Heart left ventricle (tissue), 16 donors: ENCODE data around the gene PTPRM. TPM values are rescaled to one million over a fixed set of nuclear protein-coding genes. Genes with fewer than 3 reads are reported as not detected.

Experiments
- ATAC-seq, 4 donors: fragments of 200-7000 bp; cut with Tn5 transposase; one replicate each; pipeline ENCODE4 v1.9.1; 2020 to 2022; ENCODE audit warnings: moderate library complexity in 4 of 4, mild to moderate bottlenecking in 3 of 4, moderate number of reproducible peaks in 1 of 4
- DNase-seq, 5 donors: peaks; one replicate each; pipeline ENCODE4 v3.0.0-alpha.2; 2020
- H3K27ac ChIP-seq, 12 donors: fragments of 200-600 bp; sonication (generic) in 4 of 12; one replicate each; pipeline versions ENCODE4 v1.5.0 to v1.8.0; 2016 to 2022; ENCODE audit warnings: mild to moderate bottlenecking in 2 of 12
- H3K27me3 ChIP-seq, 9 donors: fragments of 200-600 bp; sonication (generic) in 2 of 9; one replicate each; pipeline versions ENCODE4 v1.5.1 to v1.8.0; 2016 to 2022; ENCODE audit warnings: mild to moderate bottlenecking in 3 of 9
- H3K36me3 ChIP-seq, 9 donors: fragments of 200-600 bp; sonication (generic) in 2 of 9; one replicate each; pipeline versions ENCODE4 v1.5.0 to v1.8.0; 2018 to 2022; ENCODE audit warnings: mild to moderate bottlenecking in 2 of 9
- H3K4me1 ChIP-seq, 12 donors: fragments of 200-600 bp; sonication (generic) in 4 of 12; one replicate each; pipeline versions ENCODE4 v1.5.0 to v1.8.0; 2016 to 2022; ENCODE audit warnings: mild to moderate bottlenecking in 3 of 12
- H3K4me3 ChIP-seq, 12 donors: fragments of 200-600 bp; sonication (generic) in 4 of 12; one replicate each; pipeline versions ENCODE4 v1.5.0 to v1.8.0; 2017 to 2022; ENCODE audit warnings: mild to moderate bottlenecking in 9 of 12, moderate library complexity in 4 of 12
- H3K9me3 ChIP-seq, 12 donors: fragments of 200-600 bp; sonication (generic) in 4 of 12; one replicate each; pipeline versions ENCODE4 v1.5.0 to v1.8.0; 2016 to 2022; ENCODE audit warnings: mild to moderate bottlenecking in 1 of 12
- POLR2A ChIP-seq, 2 donors: fragments of 450-650 bp; IDR thresholded peaks; one replicate each; pipeline ENCODE4 v1.6.1; 2017; ENCODE audit warnings: antibody characterized with exemption in 2 of 2, mild to moderate bottlenecking in 2 of 2, moderate library complexity in 2 of 2
- WGBS, 4 donors: extraction: QIAGEN DNeasy Blood & Tissue Kit in 2 of 4; methylation state at CpG; one replicate each; pipeline versions ENCODE4 v1.1.5 to v1.1.7; 2013 to 2018; 5-methylcytosine and 5-hydroxymethylcytosine counted together
- intact Hi-C, 10 donors: fragments of 100-400 bp; cut with DNase I; formaldehyde crosslinking; loops; one replicate each; pipeline versions ENCODE4 v1.11.1 to v1.14.2; 2022
- polyA plus RNA-seq, 2 donors: library from polyadenylated mRNA; stranded (reverse); fragments of 200-250 nt; gene quantifications; one replicate each; pipeline ENCODE4 v1.2.3, GENCODE V29; 2013
- total RNA-seq, 9 donors: library from RNA; depleted of rRNA in 2 of 9; stranded (reverse); fragments of >200 nt in 2 of 9; fragmentation: NEBNext Ultra II Directional in 3 of 9; extraction: Animal tissue kit (Norgen Biotek cat#: 25700) in 3 of 9; gene quantifications; one replicate each; pipeline versions ENCODE4 v1.1.0 to v1.2.4, GENCODE V29; 2016 to 2023
- TF ChIP-seq, protein P1 (sequence below), 12 donors: fragments of 200-600 bp; sonication (generic) in 4 of 12; IDR thresholded peaks; one replicate each; pipeline versions ENCODE4 v1.5.0 to v1.8.0; 2018 to 2022; ENCODE audit warnings: antibody characterized with exemption in 12 of 12, mild to moderate bottlenecking in 5 of 12
- donor health status: ischemic (EF 13 %, LVEDD 7.1; RV severe dilation, severe dysfunction).
- donor health status: healthy with polysubstance abuse.
- donor health status: DM: no; HTN: yes; CAD: no.
- donor health status: DM: no; HTN: no; CAD: no.
- donor health status: ischemic (EF 25% LVEDD 6.9; RV normal size, moderate dysfunction).
- donor health status: ischemic (EF 25% LVEDD 5.7; RV mildly dilated, moderate dysfunction).
- donor health status: healthy.
- donor health status: DM: yes; HTN: yes; CAD: no.
- donor health status: ischemic (EF 35%, LVEDD 5.7; RV mildly dilated, moderate dysfunction).
- donor health status: nonischemic (EF 11% LVEDD 7.7; RV severe dilation, severe dysfunction).
- donor health status: DM: yes; HTN: yes; CAD: no.
- donor health status: PGD.
- donor health status: ischemic (EF 29% LVEDD 5.4; RV normal size, mild dysfunction).
- donor health status: nonischemic (EF 23%, LVEDD 6.1; RV moderate dilation, normal function).

The PTPRM gene
- total and polyA plus RNA-seq, 11 donors, result 93.8 to 186 (median 123) TPM

- intact Hi-C loops, result loop anchor here in 4 of 10 donors (10.0 kb wide), 2 partner anchors 284 to 304 kb away; no protein-coding TSS in a partner anchor
- H3K4me1 ChIP-seq, result peaks cover 0 to 23% (median 3%) of the 10 kb centered on the region in 12 donors
Measured at GRCh38 chr18:8081267-8081666, 514.2 kb downstream of the PTPRM start.

DNA sequence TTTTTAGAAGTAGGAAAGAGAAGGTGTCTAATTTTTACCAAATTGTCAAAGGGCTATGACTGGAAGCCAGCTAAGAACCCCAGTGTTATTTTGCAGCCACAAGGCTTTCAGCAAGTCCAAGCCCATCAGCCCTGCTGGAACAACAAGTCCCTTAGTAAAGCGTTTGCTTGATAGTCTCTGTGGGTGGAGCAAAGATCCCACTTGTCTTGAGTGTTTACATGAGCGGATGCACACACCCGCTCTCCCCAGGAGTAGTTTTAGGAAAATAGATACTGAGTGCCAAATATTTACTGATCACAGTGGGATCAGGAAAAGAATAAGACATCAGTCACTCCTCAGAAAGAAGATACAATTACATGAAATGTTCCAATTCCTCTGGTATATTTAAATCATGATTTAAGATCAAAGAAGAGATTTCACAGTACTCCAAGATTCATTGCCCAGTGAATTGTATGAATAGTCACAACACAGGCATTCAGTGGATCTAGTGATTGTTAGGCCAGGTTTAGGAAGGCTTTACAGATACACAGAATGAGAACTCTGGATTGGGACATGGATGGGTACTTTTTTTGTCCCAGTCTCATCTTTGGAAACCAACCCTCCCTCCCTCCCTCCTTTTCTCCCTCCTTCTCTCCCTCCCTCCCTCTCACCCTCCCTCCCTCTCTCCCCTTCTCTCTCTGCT lies 514.9 kb downstream of the PTPRM start:
- no peak for TF ChIP-seq POLR2A (IDR thresholded peaks at IDR 0.05)
- TF ChIP-seq, protein P1, sequence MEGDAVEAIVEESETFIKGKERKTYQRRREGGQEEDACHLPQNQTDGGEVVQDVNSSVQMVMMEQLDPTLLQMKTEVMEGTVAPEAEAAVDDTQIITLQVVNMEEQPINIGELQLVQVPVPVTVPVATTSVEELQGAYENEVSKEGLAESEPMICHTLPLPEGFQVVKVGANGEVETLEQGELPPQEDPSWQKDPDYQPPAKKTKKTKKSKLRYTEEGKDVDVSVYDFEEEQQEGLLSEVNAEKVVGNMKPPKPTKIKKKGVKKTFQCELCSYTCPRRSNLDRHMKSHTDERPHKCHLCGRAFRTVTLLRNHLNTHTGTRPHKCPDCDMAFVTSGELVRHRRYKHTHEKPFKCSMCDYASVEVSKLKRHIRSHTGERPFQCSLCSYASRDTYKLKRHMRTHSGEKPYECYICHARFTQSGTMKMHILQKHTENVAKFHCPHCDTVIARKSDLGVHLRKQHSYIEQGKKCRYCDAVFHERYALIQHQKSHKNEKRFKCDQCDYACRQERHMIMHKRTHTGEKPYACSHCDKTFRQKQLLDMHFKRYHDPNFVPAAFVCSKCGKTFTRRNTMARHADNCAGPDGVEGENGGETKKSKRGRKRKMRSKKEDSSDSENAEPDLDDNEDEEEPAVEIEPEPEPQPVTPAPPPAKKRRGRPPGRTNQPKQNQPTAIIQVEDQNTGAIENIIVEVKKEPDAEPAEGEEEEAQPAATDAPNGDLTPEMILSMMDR (IDR thresholded peaks at IDR 0.05), result no peak
- H3K4me3 ChIP-seq, result no peak overlapping the region
- intact Hi-C loops, result loop anchor here in 4 of 10 donors (10.0 kb wide), 2 partner anchors 283 to 303 kb away; no protein-coding TSS in a partner anchor
- peaks cover 0 to 44% (median 10%) of the 10 kb centered on the region in 9 donors for H3K36me3 ChIP-seq
- DNase-seq (no peak), ATAC-seq (peak in 1 of 4 donors; percentile 69)
- WGBS, 4 donors, result 44 to 70% (median 52%) methylated on average over 3 of the region's 3 CpGs
- H3K9me3 ChIP-seq, result no peaks in the 10 kb centered on the region
- no peak overlapping the region for H3K27ac ChIP-seq
- H3K4me1 ChIP-seq, result peaks cover 0 to 23% (median 3%) of the 10 kb centered on the region in 12 donors
- H3K27me3 ChIP-seq, result no peaks in the 10 kb centered on the region

More at GRCh38 chr18:8081267-8081666, 514.2 kb downstream of the PTPRM start:
- no peak overlapping the region for H3K4me3 ChIP-seq
- H3K27me3 ChIP-seq, result no peaks in the 10 kb centered on the region
- 27 to 36% (median 30%) methylated on average over 1 of the region's 1 CpG for WGBS, 4 donors
- no peak for ATAC-seq
- H3K27ac ChIP-seq, result no peak overlapping the region
- no peak for DNase-seq
- H3K36me3 ChIP-seq, result peaks cover 0 to 36% (median 8%) of the 10 kb centered on the region in 9 donors
- TF ChIP-seq, protein P1 (IDR thresholded peaks at IDR 0.05), result no peak
- TF ChIP-seq POLR2A (IDR thresholded peaks at IDR 0.05), result no peak
- H3K9me3 ChIP-seq, result no peaks in the 10 kb centered on the region

- intact Hi-C loops, result loop anchor here in 4 of 10 donors (10.0 kb wide), 2 partner anchors 281 to 301 kb away; no protein-coding TSS in a partner anchor
- Histone ChIP-seq H3K4me3 (no peak overlapping the region), H3K4me1 (peaks cover 0 to 23% (median 2%) of the 10 kb centered on the region in 12 donors), H3K27me3 (no peaks in the 10 kb centered on the region), H3K27ac (no peak overlapping the region), H3K9me3 (no peaks in the 10 kb centered on the region), H3K36me3 (peaks cover 0 to 52% (median 10%) of the 10 kb centered on the region in 9 donors)
- 43 to 74% (median 54%) methylated on average over 7 of the region's 7 CpGs for WGBS, 4 donors
- no peak for TF ChIP-seq POLR2A (IDR thresholded peaks at IDR 0.05)
- TF ChIP-seq, protein P1 (IDR thresholded peaks at IDR 0.05), result peak; percentile 35 to 69 (median 58)
- peak; percentile 55 to 85 (median 78) for ATAC-seq
- DNase-seq, result peak in 3 of 5 donors; percentile 31 to 51 (median 40)
Measured at GRCh38 chr18:8084160-8084559, 517.0 kb downstream of the PTPRM start.

- ATAC-seq, result no peak
- DNase-seq, result no peak
- no peak overlapping the region for H3K4me3 ChIP-seq
- peaks cover 0 to 64% (median 10%) of the 10 kb centered on the region in 9 donors for H3K36me3 ChIP-seq
- no peak overlapping the region for H3K27ac ChIP-seq
- peaks cover 0 to 11% (median 0%) of the 10 kb centered on the region in 12 donors for H3K4me1 ChIP-seq
- TF ChIP-seq POLR2A (IDR thresholded peaks at IDR 0.05), result no peak
- TF ChIP-seq, protein P1 (IDR thresholded peaks at IDR 0.05), result no peak
- WGBS, 4 donors, result 92 to 100% (median 96%) methylated on average over 3 of the region's 3 CpGs
- intact Hi-C loops, result loop anchor here in 6 of 10 donors (5.0 to 10.0 kb wide), 4 partner anchors 276 to 304 kb away; no protein-coding TSS in a partner anchor
- H3K9me3 ChIP-seq, result no peaks in the 10 kb centered on the region
- H3K27me3 ChIP-seq, result no peaks in the 10 kb centered on the region
Measured at GRCh38 chr18:8088626-8089025, 521.5 kb downstream of the PTPRM start.
